HPDE6-E6E7 (cell line): ENCODE measurements around the gene PLA2G12A.

Experiments
- DNase-seq: peaks from one replicate; pipeline ENCODE4 v3.0.0; 2011; ENCODE audit warnings: missing footprints; ENCODE audit errors: extremely low spot score

PLA2G12A gene

DNA sequence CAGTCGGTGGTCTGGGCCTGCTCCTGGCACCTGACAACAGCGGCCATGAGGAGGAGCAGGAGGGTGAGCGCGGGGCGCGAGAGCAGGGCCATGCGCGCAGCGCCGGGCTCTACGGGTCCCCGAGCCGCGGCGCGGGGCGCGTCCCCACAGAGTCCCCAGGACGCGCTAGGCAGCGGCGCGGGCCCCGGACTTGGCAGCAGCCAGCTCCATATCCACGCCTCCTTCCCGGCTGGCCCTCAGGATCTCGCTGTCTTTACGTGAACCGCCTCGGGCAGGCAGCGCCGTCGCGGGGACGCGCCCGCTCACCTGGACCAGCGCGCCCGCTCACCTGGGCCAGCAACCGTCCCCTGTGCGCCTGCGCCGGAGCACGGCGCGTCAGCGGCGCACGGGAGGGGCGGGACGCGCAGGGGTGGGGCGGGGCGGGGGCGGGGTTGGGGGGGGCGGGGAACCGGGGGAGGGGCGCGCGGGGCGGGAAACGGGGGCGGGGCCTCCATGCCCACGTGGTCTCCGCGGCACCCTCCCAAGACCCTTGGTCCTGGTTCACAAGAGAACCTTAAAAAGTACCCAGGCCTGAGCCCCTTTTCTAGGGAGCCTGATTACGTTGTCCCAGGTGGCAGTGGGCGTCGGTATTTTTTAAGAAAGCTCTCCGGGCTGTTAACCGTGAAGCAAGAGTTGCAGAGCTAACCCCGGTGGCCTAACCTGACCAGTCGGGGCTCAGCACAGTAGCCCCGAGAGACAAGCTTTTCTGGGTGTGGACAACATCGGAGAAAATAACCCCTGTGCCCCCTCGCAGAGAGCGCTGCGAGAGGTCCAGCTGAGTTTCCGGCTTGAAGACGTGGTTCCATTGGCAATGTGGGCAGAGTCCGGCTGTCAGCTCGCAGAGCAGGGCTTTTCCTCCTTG is at the start of gene PLA2G12A:
Gene PLA2G12A (minus strand): TSS at position 353 of the 901 bp plus-strand sequence. CDS start 261 bp downstream, at position 92.
- peak; percentile 86 for DNase-seq

DNA sequence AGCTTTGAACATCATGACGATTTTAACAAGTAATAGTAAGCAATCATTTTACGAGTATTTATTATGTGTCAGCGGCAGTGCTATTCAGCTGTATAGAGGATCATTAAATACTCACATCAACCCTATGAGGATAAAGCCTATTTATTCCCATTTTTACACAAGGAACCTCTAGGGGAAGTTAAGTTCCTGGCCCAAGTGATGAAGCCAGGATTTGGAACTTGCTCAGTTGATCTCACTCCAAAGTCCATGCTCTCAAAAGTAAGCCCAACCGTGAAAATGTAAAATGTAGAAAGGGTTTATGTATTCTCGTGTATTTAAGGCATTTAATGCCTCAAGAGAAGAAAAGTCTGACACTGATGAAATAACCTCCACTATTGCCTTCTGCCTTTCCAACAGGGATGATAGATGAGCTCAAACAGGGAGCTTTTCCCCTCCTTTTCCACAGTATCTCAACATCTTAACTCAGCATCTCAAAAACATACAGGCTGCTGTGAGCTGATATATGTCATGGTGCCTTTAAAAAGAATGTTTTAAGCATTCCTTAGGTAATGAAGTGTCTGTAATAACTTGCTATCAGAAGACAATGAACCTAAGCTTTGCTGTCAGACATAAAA is 35.0 kb upstream of the PLA2G12A start:
- no peak for DNase-seq

DNA sequence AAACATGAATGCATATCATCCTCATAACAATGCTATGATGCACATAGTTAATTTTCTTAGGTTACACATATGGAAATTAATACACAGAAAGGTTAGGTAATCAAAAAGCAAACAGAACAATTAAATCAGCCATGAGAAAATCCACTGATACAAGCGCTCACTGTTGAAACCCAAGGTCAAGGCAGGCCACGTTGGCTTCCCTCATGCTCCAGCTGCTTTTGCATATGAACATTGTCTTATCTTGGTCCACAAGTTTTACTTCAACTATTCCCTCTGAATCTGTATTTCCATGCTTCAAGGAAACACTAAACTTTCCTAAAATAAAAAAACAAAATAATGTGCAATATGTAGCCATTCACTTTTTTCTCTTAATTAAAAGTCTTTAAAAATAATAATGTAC is 34.5 kb upstream of the PLA2G12A start:
- DNase-seq: no peak

DNA sequence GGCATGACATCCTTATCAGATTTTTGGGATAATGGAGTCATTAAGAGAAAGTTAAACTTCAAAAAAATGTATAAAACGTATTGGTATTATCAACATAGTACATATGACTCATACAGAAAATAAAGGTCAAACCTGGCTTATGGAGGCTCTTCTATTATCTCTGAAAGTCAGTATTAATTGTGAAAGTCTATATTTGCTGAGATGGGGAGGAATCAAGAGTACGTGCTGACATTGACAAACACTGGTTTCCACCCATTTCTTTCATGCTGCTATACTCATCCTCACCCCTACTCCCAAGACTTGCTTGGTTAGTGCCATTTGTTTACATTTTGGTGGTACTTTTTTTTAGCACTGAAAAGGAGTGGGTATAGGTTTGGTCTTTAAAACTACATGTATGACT is 30.8 kb upstream of the PLA2G12A start:
- DNase-seq: no peak

DNA sequence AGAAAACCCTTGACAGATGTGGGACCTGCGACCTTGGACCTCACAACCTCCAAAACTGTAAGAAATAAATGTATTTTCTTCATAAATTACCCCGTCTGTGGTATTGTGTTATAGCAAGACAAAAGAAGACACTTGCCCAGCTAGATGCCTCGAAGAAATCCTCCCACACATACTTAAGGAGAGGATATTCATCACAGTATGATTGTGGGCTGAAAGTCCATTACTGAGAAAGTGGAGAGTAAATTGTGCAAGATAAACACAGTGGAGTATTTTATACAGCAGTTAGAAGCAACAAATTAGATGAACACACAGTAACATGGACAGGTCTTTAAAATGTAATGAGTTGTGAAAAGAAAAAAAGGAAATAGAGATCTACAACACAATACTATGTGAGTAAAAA is 25.8 kb upstream of the PLA2G12A start:
- no peak for DNase-seq

DNA sequence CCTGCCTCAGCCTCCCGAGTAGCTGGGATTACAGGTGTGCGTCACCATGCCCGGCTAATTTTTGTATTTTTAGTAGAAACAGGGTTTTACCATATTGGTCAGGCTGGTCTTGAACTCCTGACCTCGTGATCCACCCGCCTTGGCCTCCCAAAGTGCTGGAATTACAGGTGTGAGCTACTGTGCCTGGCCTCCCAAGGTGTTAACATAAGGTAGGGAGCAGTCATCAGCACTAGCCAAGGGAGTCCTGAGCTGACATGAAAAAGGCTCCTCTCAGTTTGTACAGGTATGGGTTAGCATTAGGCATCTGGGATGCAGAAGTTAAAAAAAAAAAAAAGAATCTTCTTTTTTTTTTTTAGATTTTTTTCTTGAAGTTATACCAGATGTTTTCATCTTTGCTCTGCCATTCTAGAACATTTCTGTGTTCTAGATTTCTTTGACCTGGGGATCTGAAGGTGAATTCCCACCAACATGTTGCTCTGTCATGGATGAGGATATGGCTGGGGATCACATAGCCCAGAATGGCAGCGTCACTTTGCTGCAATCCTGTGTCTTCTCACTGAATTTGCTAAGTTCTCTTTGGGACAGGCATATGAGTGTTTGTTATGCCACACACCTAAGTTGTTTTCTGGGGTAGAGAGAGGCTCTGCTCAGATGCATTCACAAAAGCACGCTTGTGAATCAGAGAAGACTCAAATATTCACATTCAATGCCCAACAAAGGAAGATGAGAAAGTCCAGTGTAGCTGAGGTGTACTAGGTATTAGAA is 24.4 kb upstream of the PLA2G12A start:
- DNase-seq: no peak

DNA sequence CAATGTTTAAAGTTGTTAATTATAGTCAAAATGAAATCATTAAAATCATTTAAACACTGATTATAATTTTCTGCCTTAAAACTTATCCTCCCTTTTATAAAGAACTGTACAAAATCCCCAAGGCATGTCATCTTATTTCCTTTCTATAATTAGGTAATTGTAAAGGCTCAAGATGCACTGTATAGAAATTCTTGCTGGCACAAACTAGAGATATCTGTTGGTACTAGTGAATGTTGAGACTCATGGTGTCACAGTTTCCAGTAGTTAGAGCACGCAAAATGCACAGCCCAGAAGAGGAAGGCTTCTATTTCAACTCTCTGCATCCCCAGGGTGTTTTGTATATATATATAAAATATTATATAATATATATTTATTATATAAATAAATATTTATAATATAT is 22.7 kb upstream of the PLA2G12A start:
- no peak for DNase-seq

DNA sequence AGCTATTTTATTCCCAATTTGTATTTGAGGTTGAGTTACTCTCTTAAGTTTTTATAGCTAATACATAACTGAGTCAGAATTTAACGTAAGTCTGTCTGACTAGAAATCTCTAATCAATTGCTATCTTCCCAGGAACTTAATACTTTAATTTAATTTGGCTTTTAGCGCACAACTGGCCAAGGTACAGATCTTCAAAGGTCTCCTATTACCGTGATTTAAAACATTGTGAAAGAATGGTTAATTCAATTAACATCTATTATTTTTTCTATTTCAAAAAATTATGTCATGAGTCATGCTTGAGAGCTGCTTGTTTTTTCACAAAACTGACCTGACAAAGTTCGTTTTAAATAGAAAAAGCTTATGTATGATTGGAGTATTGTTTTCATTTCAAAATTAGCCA is 22.0 kb upstream of the PLA2G12A start:
- no peak for DNase-seq

DNA sequence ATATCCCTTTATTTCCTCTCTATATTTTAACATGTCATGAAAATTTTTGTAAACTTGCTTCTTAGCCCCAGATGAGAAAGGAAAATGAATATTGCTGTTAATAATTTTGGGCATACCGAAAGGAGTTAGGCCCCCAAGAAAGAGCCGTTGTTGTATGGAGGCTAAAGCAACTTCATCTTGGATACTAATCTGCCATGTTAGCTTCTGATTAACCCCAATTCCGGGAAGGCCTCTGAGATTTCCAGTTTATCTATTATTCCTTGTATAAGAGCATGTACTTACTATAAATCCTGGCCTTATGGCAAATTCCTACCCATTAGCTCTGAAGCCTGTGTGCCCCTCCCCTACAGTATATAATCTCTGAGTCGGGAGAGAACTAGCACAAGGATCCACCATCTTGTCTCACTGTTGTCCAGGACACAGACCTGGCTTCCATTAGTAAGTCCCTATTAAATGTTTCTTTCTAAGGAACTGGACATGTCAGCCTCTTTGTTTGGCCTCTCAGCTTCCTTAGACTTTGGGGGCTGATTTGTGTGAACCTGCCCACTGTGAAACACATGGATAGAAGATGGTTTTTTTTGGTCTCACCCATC is 20.9 kb upstream of the PLA2G12A start:
- no peak for DNase-seq

DNA sequence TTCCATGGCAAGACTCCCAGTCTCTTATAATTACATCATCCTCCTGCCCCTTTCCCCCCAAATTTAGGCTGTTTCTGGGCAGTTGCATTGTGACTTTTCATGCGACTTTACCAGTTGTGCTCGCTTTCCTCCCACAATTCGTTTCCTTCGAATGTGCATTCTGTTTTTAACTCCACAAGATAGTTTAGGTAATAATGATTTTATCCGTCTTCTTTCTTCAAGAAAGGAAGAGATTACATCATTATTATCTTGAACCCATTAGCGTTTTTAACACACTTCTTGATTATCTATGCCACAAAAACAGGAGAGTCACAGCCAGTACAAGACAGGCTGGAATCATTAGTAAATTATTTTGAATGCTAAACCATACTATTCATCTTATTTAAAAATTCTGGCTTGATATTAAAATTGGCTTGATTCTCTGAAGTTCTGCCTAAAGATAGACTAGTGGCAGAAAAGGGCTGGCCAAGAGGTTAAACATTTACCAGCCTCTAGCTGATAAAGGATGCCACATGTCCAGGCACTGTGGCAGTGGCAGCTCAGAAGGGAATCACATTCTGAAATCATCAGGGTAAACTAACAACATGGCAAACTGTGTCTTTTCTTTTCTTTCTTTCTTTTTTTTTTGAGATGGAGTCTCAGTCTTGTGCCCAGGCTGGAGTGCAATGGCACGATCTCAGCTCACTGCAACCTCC is 19.7 kb upstream of the PLA2G12A start:
- no peak for DNase-seq

DNA sequence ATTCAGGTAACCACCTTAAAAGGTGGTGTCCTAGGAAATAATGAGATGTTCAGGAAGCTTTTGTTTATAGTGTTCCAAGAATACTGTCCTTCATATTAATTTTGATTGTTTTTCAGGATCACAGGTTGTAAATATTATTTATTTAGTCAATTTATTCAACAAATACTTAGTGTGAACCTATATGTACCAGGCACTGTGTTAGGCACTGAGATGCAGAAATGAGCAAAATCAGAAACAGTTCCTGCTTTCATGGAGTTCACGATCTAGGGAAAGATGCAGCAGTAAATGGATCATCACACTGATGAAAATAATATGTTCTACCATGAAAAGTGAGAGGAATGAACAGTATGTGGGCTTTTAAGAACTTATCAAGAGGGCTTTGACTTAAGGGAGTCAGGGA is 18.2 kb upstream of the PLA2G12A start:
- DNase-seq: no peak

DNA sequence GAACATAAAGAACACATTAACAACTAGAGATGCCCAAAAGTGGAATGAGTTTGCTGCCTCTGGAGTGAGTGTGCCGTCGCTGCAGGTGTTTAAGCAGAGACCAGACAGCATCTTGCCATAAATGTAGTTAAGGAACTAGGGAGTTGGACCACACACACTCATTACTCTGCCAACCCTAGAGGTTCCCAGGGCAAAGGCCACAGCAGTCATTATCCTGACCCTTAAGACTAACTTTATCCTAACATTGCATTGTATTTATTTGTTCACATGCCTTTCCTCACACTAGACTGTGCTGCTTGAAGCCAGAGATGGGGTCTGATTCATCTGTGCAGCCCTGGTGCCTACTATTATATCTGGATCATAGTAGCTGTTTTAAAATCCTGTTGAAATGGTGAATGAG is 16.9 kb upstream of the PLA2G12A start:
- DNase-seq: no peak

DNA sequence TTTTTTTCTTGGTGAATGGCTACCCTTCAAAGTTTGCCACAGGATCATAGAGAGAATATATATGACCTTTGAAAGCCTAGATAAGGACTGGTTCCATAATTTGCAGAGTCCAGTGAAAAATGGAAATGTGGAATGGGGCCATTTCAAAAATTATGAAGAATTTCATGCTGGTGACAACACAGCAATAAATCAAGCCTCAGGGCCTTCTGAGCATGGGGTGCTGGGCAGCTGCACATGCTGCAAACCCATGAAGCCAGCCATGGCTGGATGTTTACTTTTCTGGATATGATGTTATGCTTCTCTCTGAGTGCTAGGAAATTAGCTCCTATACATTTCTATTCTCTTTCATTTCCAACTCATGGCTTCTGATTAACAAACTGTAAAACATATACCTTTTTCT is 16.0 kb upstream of the PLA2G12A start:
- no peak for DNase-seq

DNA sequence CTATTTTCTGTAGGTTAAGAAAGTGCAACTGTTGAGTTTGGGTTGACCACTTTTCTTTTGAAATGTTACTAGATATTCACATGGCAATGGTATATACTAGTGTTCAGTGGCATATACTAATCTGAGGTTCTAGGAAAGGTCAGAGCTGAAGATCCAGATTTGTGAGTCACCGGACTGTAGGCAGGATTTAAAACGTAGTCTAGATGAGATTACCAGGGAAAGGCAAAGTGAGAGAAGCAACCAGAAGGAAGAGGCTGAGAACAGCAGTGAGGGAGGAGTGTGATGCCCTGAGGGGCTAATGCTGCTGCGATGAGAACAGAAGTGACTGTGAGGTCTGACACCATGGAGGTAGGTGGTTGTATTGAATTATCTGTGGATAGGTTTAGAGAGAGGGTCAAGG is 9.7 kb upstream of the PLA2G12A start:
- no peak for DNase-seq

DNA sequence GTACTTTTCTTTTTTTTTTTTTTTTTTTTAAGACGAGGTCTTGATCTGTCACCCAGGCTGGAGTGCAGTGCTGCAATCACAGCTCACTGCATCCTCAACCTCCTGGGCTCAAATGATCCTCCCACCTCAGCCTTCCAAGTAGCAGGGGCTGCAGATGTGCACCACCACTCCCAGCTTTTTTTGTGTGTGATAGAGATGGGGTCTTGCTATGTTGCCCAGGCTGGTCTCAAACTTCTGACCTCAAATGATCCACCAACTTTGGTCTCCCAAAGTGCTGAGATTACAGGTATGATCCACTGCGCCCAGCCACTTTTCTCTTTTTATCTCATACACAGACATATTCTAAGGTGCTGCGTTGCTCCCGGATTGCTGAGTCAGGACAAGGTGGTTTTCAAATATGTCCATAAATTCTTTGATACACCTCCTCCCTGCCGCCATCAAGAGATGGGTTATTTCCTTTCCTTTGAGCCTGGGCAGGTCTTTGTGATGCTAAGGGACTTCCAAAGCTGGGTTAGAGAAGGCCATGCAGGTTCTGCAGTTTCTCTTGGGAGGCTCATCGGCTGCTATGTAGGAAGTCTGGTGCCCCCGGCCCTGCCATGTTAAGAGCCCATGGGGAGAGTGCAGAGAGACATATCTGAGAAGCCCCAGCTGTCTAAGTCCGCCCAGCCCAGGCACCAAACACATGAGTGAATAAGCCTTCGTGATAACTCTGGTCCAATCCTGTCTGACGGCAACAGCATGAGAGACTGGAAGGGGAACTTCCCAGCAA is 8.4 kb upstream of the PLA2G12A start:
- DNase-seq: no peak

DNA sequence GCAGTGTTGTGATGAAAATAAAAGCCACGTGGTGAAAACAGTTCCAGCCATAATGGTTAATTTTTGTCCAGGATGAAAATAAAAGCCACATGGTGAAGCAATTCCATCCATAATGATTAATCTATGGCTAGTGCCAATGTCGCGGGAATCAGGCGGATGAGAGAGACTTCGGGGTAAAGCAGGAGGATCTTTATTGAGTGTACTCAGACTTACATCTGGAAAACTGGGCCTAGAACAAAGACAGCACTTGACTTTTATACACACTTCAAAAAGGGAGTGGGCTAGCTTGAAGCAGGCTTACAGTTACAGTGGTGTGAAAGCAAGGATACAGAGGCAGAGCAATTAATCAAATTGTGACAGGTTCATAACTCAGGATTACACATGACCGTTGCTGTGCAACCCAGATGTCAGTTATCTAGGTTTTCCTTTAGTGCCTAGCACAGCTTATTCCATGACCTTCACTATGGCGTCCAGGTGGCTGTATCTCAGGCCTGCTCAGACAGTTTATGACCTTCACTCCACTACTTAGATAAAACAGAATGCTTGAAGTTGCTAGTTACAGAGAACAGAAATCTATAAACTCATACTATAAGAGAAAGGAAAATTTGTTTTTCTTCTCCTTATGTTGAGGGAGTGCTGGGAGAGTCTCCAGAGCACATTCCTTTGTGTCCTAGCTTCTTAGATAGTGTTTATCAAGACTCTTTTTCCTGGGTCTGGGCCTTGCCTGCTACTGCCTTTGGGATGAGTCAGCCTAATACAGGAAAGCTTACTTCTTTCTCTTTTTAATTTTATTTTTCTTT is 5.9 kb upstream of the PLA2G12A start:
- no peak for DNase-seq

DNA sequence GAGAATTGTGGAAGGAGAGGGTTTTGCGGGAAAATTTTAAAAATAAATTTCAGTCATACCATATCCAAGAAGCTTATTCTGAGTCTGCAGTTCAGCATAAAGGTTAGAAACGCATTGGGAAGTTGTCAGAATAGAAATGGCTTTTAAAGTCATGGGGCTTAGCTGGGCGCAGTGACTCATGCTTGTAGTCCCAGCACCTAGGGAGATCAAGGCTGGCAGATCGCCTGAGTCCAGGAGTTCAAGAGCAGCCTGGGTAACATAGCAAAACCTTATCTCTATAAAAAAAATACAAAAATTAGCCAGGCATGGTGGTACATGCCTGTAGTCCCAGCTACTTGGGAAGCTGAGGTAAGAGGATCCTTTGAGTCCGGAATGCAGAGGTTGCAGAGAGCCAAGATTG is 3.9 kb upstream of the PLA2G12A start:
- no peak for DNase-seq

DNA sequence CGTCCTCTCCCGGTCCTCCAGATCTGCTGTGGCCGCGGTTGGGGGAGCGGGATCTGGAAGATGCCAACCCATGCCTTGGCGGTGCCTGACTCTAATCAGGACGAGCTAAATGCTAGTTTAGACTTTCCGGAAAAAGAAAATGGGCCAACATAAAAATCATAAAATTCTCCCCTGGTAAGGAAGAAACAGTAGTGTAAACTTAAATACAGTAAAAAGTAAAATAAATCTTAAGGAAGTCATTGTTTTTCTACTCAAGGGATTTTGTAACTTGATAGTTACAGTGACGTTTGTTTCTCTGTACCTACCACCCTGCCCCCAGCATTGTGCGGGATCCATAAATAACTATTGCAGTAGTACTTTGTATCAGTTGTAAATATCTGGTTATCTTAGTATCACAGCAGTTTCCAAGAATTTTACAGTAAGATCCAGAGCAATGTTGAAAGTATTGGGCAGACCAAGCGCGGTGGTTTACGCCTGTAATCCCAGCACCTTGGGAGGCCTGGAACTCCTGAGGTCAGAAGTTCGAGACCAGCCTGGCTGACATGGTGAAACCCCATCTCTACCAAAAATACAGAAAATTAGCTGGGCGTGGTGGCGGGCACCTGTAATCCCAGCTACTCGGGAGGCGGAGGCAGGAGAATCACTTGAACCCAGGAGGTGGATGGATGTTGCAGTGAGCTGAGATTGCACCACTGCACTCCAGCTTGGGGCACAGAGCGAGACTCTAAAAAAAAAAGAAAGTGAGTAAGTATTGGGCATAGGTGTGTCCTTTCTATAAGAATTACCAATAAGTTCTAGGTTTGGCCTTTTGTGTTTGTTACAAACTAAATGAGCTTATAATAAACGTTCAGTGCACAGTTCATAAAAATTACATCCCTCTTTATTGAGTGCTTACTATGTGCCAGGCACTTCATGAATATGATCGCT is 1.0 kb upstream of the PLA2G12A start:
- DNase-seq: no peak
